Measurements from ENCODE around the gene NSRP1. TPM values are rescaled to one million over a fixed set of nuclear protein-coding genes. Genes with fewer than 3 reads are reported as not detected.
"Not testable (repeated sequence)": the region's sequence is repeated elsewhere in the genome, so short reads cannot be mapped to it uniquely, and the experiment has no call there.

Gene NSRP1
- total RNA-seq, 1 donor from 2014 or later: 17.4 TPM

GRCh38 chr17:30117675-30118081 is 1.1 kb downstream of the NSRP1 start:
- Histone ChIP-seq H3K27ac (peak overlapping the region; percentile 96), H3K4me1 (peaks cover 34% of the 10 kb centered on the region), H3K4me3 (peak overlapping the region; percentile 69 to 77), H3K9me3 (no peaks in the 10 kb centered on the region), H3K36me3 (peaks cover 0 to 15% of the 10 kb centered on the region in 2 donors), H3K27me3 (no peaks in the 10 kb centered on the region)
- DNase-seq (ENCODE audit: extremely low spot score in 2 of 2): no peak
- intact Hi-C loops (cut with DNase I): no loop called here
- TF ChIP-seq CTCF (IDR thresholded peaks at IDR 0.05) (no peak), POLR2AphosphoS5 (IDR thresholded peaks at IDR 0.05; ENCODE audit: insufficient read depth in 1 of 2, low read depth in 1 of 2) (no peak), POLR2A (IDR thresholded peaks at IDR 0.05) (no peak)

- DNase-seq (ENCODE audit: extremely low spot score in 2 of 2); H3K9me3 ChIP-seq; H3K4me3 ChIP-seq; H3K27me3 ChIP-seq; intact Hi-C loops (cut with DNase I): not testable (repeated sequence)
- Histone ChIP-seq H3K36me3 (peaks cover 0 to 15% of the 10 kb centered on the region in 2 donors), H3K27ac (peak overlapping the region; percentile 96), H3K4me1 (peaks cover 34% of the 10 kb centered on the region)
These were observed 2.0 kb downstream of the NSRP1 start for GRCh38 chr17:30118635-30119034.

- H3K4me3 ChIP-seq: no peak overlapping the region
- TF ChIP-seq CTCF (IDR thresholded peaks at IDR 0.05) (no peak), POLR2AphosphoS5 (IDR thresholded peaks at IDR 0.05; ENCODE audit: insufficient read depth in 1 of 2, low read depth in 1 of 2) (no peak), POLR2A (IDR thresholded peaks at IDR 0.05) (no peak)
- DNase-seq (ENCODE audit: extremely low spot score in 2 of 2): no peak
- intact Hi-C loops (cut with DNase I): no loop called here
- no peak overlapping the region for H3K27ac ChIP-seq
- no peaks in the 10 kb centered on the region for H3K9me3 ChIP-seq
- peaks cover 20% of the 10 kb centered on the region for H3K4me1 ChIP-seq
- no peaks in the 10 kb centered on the region for H3K27me3 ChIP-seq
- peaks cover 0 to 26% of the 10 kb centered on the region in 2 donors for H3K36me3 ChIP-seq
These were observed 7.7 kb downstream of the NSRP1 start for GRCh38 chr17:30124273-30124796.

- Histone ChIP-seq H3K27me3 (no peaks in the 10 kb centered on the region), H3K9me3 (no peaks in the 10 kb centered on the region), H3K36me3 (peaks cover 0 to 12% of the 10 kb centered on the region in 2 donors), H3K27ac (no peak overlapping the region), H3K4me3 (no peak overlapping the region), H3K4me1 (peaks cover 8% of the 10 kb centered on the region)
- DNase-seq (ENCODE audit: extremely low spot score in 2 of 2): no peak
- TF ChIP-seq POLR2A (IDR thresholded peaks at IDR 0.05) (no peak), POLR2AphosphoS5 (IDR thresholded peaks at IDR 0.05; ENCODE audit: insufficient read depth in 1 of 2, low read depth in 1 of 2) (no peak), CTCF (IDR thresholded peaks at IDR 0.05) (no peak)
- intact Hi-C loops (cut with DNase I): no loop called here
These were observed 13.5 kb downstream of the NSRP1 start for GRCh38 chr17:30130121-30130520.

GRCh38 chr17:30132615-30133014 is 16.0 kb downstream of the NSRP1 start:
- no peak for DNase-seq (ENCODE audit: extremely low spot score in 2 of 2)
- no peaks in the 10 kb centered on the region for H3K27me3 ChIP-seq
- intact Hi-C loops (cut with DNase I): no loop called here
- peaks cover 0 to 20% of the 10 kb centered on the region in 2 donors for H3K36me3 ChIP-seq
- no peak overlapping the region for H3K27ac ChIP-seq
- no peaks in the 10 kb centered on the region for H3K4me1 ChIP-seq
- H3K4me3 ChIP-seq: no peak overlapping the region
- H3K9me3 ChIP-seq: no peaks in the 10 kb centered on the region
- TF ChIP-seq POLR2AphosphoS5 (IDR thresholded peaks at IDR 0.05; ENCODE audit: insufficient read depth in 1 of 2, low read depth in 1 of 2) (no peak), CTCF (IDR thresholded peaks at IDR 0.05) (no peak), POLR2A (IDR thresholded peaks at IDR 0.05) (no peak)
